Tibial artery (tissue), 4 donors: ENCODE results near the gene TKT.

ENCODE experiments used
- DNase-seq, 2 donors: peaks; one replicate each; pipeline ENCODE4 v3.0.0-alpha.2; 2019
- H3K27ac ChIP-seq, 2 donors: fragments of 200-600 bp; sonication (generic) in 1 of 2; 1 replicate in 1 of 2; 2 replicates in 1 of 2; pipeline ENCODE4 v1.5.1; 2018 to 2019; ENCODE audit warnings: mild to moderate bottlenecking in 1 of 2
- H3K27me3 ChIP-seq, 2 donors: fragments of 200-600 bp; sonication (generic) in 1 of 2; one replicate each; pipeline versions ENCODE4 v1.5.1 to v1.6.0; 2016 to 2019
- H3K36me3 ChIP-seq, 3 donors: fragments of 200-600 bp; sonication (generic) in 2 of 3; one replicate each; pipeline ENCODE4 v1.5.1; 2016 to 2019; ENCODE audit warnings: mild to moderate bottlenecking in 2 of 3
- H3K4me1 ChIP-seq, 4 donors: fragments of 200-600 bp; sonication (generic) in 2 of 4; 1 replicate in 3 of 4; 2 replicates in 1 of 4; pipeline ENCODE4 v1.5.1; 2016 to 2019
- H3K4me3 ChIP-seq, 2 donors: fragments of 200-600 bp; sonication (generic) in 1 of 2; 1 replicate in 1 of 2; 2 replicates in 1 of 2; pipeline ENCODE4 v1.5.1; 2018 to 2019; ENCODE audit warnings: mild to moderate bottlenecking in 2 of 2
- H3K9me3 ChIP-seq, 3 donors: fragments of 200-600 bp; sonication (generic) in 1 of 3; one replicate each; pipeline ENCODE4 v1.5.1; 2016 to 2019
- intact Hi-C: fragments of 100-400 bp; cut with DNase I; formaldehyde crosslinking; loops from one replicate; pipeline ENCODE4 v1.15.0; 2023; ENCODE audit warnings: low total_unique reads
- TF ChIP-seq, protein P1 (sequence below), 2 experiments: fragments of 200-600 bp in 1 of 2; fragments of 450-650 bp in 1 of 2; IDR thresholded peaks; one replicate each; pipeline ENCODE4 v1.5.1; 2017 to 2019; ENCODE audit warnings: antibody characterized with exemption in 2 of 2, mild to moderate bottlenecking in 1 of 2, moderate library complexity in 1 of 2

TKT gene

DNA sequence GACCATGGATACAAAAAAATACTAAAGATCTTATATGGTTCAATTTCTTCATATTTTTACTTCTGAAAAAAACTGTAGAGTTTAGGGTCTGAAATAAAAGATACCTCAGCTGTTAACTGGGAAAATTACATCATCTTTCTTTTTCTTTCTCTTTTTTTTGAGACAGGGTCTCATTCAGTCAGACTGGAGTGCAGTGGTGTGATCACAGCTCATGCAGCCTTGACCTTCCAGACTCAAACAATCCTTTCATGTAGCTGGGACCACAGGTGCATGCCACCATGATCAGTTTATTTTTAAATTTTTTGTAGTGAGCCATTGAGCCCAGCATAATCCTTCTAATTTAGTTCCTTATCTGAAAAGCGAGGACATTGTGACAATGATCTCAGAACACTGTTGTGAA is 39.6 kb upstream of the TKT start:
- intact Hi-C loops: no loop called here

DNA sequence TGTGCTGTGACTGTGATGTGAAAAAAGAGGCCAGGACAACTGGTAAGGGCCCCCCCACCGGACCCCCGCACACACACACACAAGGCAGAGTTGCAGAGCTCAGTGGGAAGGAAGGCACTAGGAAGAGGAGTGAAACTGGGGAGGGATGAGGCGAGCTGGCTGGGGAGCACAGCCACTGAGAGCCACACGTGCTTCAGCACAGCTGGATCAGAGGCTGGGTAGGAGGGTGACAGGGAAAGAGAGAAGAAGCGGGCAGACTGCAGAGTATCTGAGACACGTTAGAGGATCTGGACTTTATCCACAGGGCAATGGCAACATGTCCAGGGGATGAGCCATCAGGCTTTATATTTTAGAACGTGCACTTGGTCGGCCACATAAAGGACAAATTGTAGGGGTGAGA is 38.0 kb upstream of the TKT start:
- DNase-seq: no peak
- TF ChIP-seq, protein P1, sequence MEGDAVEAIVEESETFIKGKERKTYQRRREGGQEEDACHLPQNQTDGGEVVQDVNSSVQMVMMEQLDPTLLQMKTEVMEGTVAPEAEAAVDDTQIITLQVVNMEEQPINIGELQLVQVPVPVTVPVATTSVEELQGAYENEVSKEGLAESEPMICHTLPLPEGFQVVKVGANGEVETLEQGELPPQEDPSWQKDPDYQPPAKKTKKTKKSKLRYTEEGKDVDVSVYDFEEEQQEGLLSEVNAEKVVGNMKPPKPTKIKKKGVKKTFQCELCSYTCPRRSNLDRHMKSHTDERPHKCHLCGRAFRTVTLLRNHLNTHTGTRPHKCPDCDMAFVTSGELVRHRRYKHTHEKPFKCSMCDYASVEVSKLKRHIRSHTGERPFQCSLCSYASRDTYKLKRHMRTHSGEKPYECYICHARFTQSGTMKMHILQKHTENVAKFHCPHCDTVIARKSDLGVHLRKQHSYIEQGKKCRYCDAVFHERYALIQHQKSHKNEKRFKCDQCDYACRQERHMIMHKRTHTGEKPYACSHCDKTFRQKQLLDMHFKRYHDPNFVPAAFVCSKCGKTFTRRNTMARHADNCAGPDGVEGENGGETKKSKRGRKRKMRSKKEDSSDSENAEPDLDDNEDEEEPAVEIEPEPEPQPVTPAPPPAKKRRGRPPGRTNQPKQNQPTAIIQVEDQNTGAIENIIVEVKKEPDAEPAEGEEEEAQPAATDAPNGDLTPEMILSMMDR (IDR thresholded peaks at IDR 0.05): no peak
- H3K4me1 ChIP-seq: no peaks in the 10 kb centered on the region
- no peak overlapping the region for H3K4me3 ChIP-seq
- intact Hi-C loops: no loop called here
- no peak overlapping the region for H3K27ac ChIP-seq
- no peaks in the 10 kb centered on the region for H3K27me3 ChIP-seq
- H3K36me3 ChIP-seq: peaks cover 19 to 64% (median 19%) of the 10 kb centered on the region in 3 donors
- H3K9me3 ChIP-seq: no peaks in the 10 kb centered on the region

More for the DNA sequence above, 39.6 kb upstream of the TKT start:
- Histone ChIP-seq H3K9me3 (no peaks in the 10 kb centered on the region), H3K36me3 (peaks cover 13 to 66% (median 19%) of the 10 kb centered on the region in 3 donors), H3K27me3 (no peaks in the 10 kb centered on the region), H3K27ac (no peak overlapping the region), H3K4me1 (peaks cover 0 to 10% (median 3%) of the 10 kb centered on the region in 4 donors), H3K4me3 (no peak overlapping the region)
- no peak for DNase-seq
- TF ChIP-seq, protein P1 (IDR thresholded peaks at IDR 0.05): no peak

DNA sequence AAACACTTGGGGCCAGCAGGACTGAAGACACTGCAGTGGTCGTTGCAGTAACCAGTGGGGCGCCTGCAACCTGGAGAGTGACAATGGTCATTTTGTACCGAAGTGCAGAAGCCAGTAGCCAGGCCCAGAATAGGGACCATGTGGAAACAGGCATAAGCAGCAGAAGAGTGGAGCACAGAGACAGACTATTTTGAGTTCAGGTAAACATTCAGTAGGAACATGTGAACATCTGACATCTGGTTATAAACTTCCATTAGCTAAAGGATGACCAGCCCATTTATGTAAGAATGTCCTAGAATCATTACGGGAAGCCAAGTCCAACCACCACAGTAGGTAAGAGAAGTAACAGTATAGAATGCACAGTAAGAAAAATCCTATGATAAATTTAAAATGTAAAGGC is 32.4 kb upstream of the TKT start:
- intact Hi-C loops: no loop called here
- Histone ChIP-seq H3K4me3 (no peak overlapping the region), H3K36me3 (peaks cover 44 to 83% (median 48%) of the 10 kb centered on the region in 3 donors), H3K27me3 (no peaks in the 10 kb centered on the region), H3K27ac (no peak overlapping the region), H3K4me1 (no peaks in the 10 kb centered on the region), H3K9me3 (no peaks in the 10 kb centered on the region)
- no peak for DNase-seq
- TF ChIP-seq, protein P1 (IDR thresholded peaks at IDR 0.05): no peak

DNA sequence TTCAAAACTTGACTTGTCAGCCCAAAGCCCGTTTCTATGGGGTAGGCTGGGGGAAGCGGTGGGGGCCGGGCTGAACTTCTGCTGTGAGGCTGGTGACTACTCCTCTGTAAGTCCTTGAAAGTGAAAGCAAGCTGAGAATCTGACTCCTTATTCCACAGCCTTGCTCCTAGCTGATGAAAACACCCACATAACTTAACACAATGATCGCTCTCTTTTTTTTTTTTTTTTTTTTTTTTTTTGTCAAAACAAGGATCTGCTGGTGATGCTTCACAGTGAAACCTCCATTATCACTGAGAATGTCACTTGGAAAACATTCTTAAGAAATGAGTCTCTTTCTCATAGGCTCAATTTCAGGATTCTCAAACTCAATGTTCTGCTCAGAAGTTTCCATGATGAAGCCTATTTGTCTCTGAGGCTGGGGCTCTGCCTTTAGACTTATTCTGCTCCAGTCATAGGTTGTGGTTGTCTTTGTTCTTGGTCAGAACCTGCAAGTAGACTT is 31.4 kb upstream of the TKT start:
- intact Hi-C loops: no loop called here
- no peak overlapping the region for H3K27ac ChIP-seq
- H3K36me3 ChIP-seq: peaks cover 41 to 85% (median 49%) of the 10 kb centered on the region in 3 donors
- no peak overlapping the region for H3K4me3 ChIP-seq
- H3K27me3 ChIP-seq: no peaks in the 10 kb centered on the region
- H3K4me1 ChIP-seq: no peaks in the 10 kb centered on the region
- no peak for DNase-seq
- H3K9me3 ChIP-seq: no peaks in the 10 kb centered on the region
- TF ChIP-seq, protein P1 (IDR thresholded peaks at IDR 0.05): no peak

DNA sequence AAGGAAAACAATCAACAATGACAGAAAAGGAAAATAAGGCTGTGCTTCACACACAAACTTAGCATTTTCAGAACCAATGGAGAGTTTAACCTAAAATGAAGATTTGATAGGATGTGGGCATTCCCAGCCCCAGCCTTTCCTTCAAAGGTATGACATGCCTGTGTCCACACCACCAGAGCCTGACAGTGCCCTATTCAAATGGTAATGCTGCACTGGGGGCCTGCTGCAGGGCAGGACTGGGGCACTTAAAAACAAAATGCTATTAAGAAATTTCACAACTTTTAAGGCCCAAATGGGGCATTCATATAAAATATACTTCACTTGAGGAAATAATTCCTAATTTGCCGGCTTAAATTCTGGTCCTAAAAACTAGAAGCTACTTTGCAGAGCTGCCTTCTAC is 30.9 kb upstream of the TKT start:
- H3K9me3 ChIP-seq: no peaks in the 10 kb centered on the region
- H3K36me3 ChIP-seq: peaks cover 36 to 81% (median 45%) of the 10 kb centered on the region in 3 donors
- intact Hi-C loops: no loop called here
- H3K4me3 ChIP-seq: no peak overlapping the region
- no peak overlapping the region for H3K27ac ChIP-seq
- TF ChIP-seq, protein P1 (IDR thresholded peaks at IDR 0.05): no peak
- no peaks in the 10 kb centered on the region for H3K4me1 ChIP-seq
- no peak for DNase-seq
- H3K27me3 ChIP-seq: no peaks in the 10 kb centered on the region

DNA sequence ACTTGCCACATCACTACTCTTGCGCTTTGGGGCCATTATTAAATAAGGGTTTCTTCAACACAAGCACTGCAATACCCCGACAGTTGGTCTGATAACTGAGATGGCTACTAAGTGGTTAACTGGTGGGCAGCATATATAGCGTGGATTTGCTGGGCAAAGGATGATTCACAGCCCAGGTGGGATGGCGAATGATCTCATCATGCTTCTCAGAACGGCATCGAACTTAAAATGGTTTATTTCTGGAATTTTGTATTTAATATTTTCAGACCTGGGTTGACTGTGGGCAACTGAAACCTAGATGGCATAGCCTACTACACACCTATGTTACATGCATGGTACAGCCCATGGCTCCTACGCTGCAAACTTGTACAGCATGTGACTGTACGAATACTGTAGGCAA is 26.8 kb upstream of the TKT start:
- peaks cover 17 to 57% (median 32%) of the 10 kb centered on the region in 3 donors for H3K36me3 ChIP-seq
- TF ChIP-seq, protein P1 (IDR thresholded peaks at IDR 0.05): no peak
- H3K4me1 ChIP-seq: no peaks in the 10 kb centered on the region
- intact Hi-C loops: no loop called here
- no peak for DNase-seq
- no peaks in the 10 kb centered on the region for H3K27me3 ChIP-seq
- H3K4me3 ChIP-seq: no peak overlapping the region
- no peaks in the 10 kb centered on the region for H3K9me3 ChIP-seq
- no peak overlapping the region for H3K27ac ChIP-seq
